Endodermal cell (in vitro differentiated cells): ENCODE measurements around the gene CCDC3. TPM values are rescaled to one million over a fixed set of nuclear protein-coding genes. Genes with fewer than 3 reads are reported as not detected.

ENCODE experiments used
- DNase-seq: peaks from one replicate; pipeline ENCODE4 v3.0.0-alpha.2; 2017
- H3K27ac ChIP-seq: 2 replicates; pipeline ENCODE4 v1.5.1; 2013; ENCODE audit warnings: mild to moderate bottlenecking, low read depth, low read length, moderate library complexity
- H3K27me3 ChIP-seq: 2 replicates; pipeline ENCODE4 v1.6.1; 2013; ENCODE audit warnings: mild to moderate bottlenecking, low read length, moderate library complexity; ENCODE audit not compliant: insufficient read depth, control insufficient read depth, poor library complexity, severe bottlenecking
- H3K36me3 ChIP-seq: 2 replicates; pipeline ENCODE4 v1.7.0; 2013; ENCODE audit warnings: mild to moderate bottlenecking, low read length, moderate library complexity; ENCODE audit not compliant: control insufficient read depth, insufficient read depth
- H3K4me1 ChIP-seq: one replicate; pipeline ENCODE4 v1.7.0; 2013; ENCODE audit warnings: low read length; ENCODE audit not compliant: control insufficient read depth, insufficient read depth
- H3K4me3 ChIP-seq: 2 replicates; pipeline ENCODE4 v1.5.1; 2013; ENCODE audit warnings: mild to moderate bottlenecking, low read length, moderate library complexity
- H3K9ac ChIP-seq: 2 replicates; pipeline ENCODE4 v1.6.1; 2013; ENCODE audit warnings: mild to moderate bottlenecking, low read length, moderate library complexity; ENCODE audit not compliant: poor library complexity, severe bottlenecking; ENCODE audit errors: extremely low read depth
- H3K9me3 ChIP-seq: 2 replicates; pipeline ENCODE4 v1.6.1; 2013; ENCODE audit warnings: mild to moderate bottlenecking, low read length, moderate library complexity; ENCODE audit not compliant: control insufficient read depth
- H3K27ac Mint-ChIP-seq: 2 replicates; pipeline ENCODE4 v1.8.0; 2020; ENCODE audit warnings: mixed read lengths
- H3K27me3 Mint-ChIP-seq: 2 replicates; pipeline ENCODE4 v1.8.0; 2021; ENCODE audit warnings: mild to moderate bottlenecking, mixed read lengths; ENCODE audit not compliant: insufficient read depth
- H3K36me3 Mint-ChIP-seq: 2 replicates; pipeline ENCODE4 v1.8.0; 2020; ENCODE audit warnings: low read depth, mixed read lengths
- H3K4me1 Mint-ChIP-seq: 2 replicates; pipeline ENCODE4 v1.8.0; 2020; ENCODE audit warnings: mixed read lengths
- H3K4me3 Mint-ChIP-seq: 2 replicates; pipeline ENCODE4 v1.8.0; 2020; ENCODE audit warnings: mild to moderate bottlenecking, moderate library complexity, mixed read lengths
- H3K9me3 Mint-ChIP-seq: 2 replicates; pipeline ENCODE4 v1.8.0; 2020; ENCODE audit warnings: mild to moderate bottlenecking, mixed read lengths
- CTCF ChIP-seq: fragments of 200-600 bp; sonication (generic); conservative IDR thresholded peaks from 2 replicates; pipeline ENCODE4 v1.5.0; 2021; ENCODE audit warnings: antibody characterized with exemption, mild to moderate bottlenecking
- WGBS, 2 experiments: methylation state at CpG; one replicate each; pipeline versions ENCODE4 v1.1.5 to v1.1.7; 2013; ENCODE audit warnings: missing lambda C conversion rate in 2 of 2, mixed read lengths in 1 of 2; ENCODE audit not compliant: insufficient coverage in 1 of 2, insufficient read length in 1 of 2; 5-methylcytosine and 5-hydroxymethylcytosine counted together
- total RNA-seq, 2 donors: library from RNA; stranded (reverse); fragmentation: NEBNext Ultra II Directional in 1 of 2; extraction: Animal tissue kit (Norgen Biotek cat#: 25700) in 1 of 2; gene quantifications; 2 replicates in 1 of 2; 3 replicates in 1 of 2; pipeline ENCODE4 v1.2.1, GENCODE V29; 2021

Gene CCDC3
- total RNA-seq, 2 donors from 2014 or later: 4.6 to 12.3 TPM

GRCh38 chr10:12972146-12972545 lies 29.4 kb downstream of the CCDC3 start:
- Mint-ChIP-seq H3K4me1 (peaks cover 2% of the 10 kb centered on the region), H3K27me3 (peaks cover 2% of the 10 kb centered on the region), H3K36me3 (peaks cover 5% of the 10 kb centered on the region), H3K27ac (no peak overlapping the region), H3K4me3 (no peak overlapping the region), H3K9me3 (peaks cover 8% of the 10 kb centered on the region)
- H3K9ac ChIP-seq: no peak overlapping the region
- H3K27ac ChIP-seq: no peak overlapping the region
- no peak overlapping the region for H3K4me3 ChIP-seq
- no peaks in the 10 kb centered on the region for H3K4me1 ChIP-seq
- WGBS, 2 experiments: 91 to 92% methylated on average over 2 of the region's 2 CpGs
- no peak for TF ChIP-seq CTCF
- H3K27me3 ChIP-seq: no peaks in the 10 kb centered on the region
- H3K36me3 ChIP-seq: no peaks in the 10 kb centered on the region
- H3K9me3 ChIP-seq: peaks cover 20% of the 10 kb centered on the region
- no peak for DNase-seq

- no peak overlapping the region for H3K27ac ChIP-seq
- no peak overlapping the region for H3K9ac ChIP-seq
- Mint-ChIP-seq H3K27ac (no peak overlapping the region), H3K9me3 (peaks cover 8% of the 10 kb centered on the region), H3K36me3 (peaks cover 5% of the 10 kb centered on the region), H3K27me3 (peaks cover 2% of the 10 kb centered on the region), H3K4me1 (peaks cover 2% of the 10 kb centered on the region), H3K4me3 (no peak overlapping the region)
- no peak for DNase-seq
- H3K4me3 ChIP-seq: no peak overlapping the region
- WGBS, 2 experiments: 94 to 98% methylated on average over 13 to 14 of the region's 14 CpGs
- TF ChIP-seq CTCF: no peak
- H3K9me3 ChIP-seq: peaks cover 28% of the 10 kb centered on the region
- no peaks in the 10 kb centered on the region for H3K4me1 ChIP-seq
- no peaks in the 10 kb centered on the region for H3K27me3 ChIP-seq
- no peaks in the 10 kb centered on the region for H3K36me3 ChIP-seq
These were observed 30.3 kb downstream of the CCDC3 start for GRCh38 chr10:12971001-12971788.

- Mint-ChIP-seq H3K27ac (no peak overlapping the region), H3K36me3 (peaks cover 5% of the 10 kb centered on the region), H3K9me3 (peaks cover 8% of the 10 kb centered on the region), H3K4me3 (no peak overlapping the region), H3K4me1 (no peaks in the 10 kb centered on the region), H3K27me3 (peaks cover 2% of the 10 kb centered on the region)
- H3K36me3 ChIP-seq: no peaks in the 10 kb centered on the region
- no peak overlapping the region for H3K4me3 ChIP-seq
- H3K9me3 ChIP-seq: peaks cover 28% of the 10 kb centered on the region
- no peak for DNase-seq
- H3K27ac ChIP-seq: no peak overlapping the region
- 96 to 100% methylated on average over 4 to 5 of the region's 5 CpGs for WGBS, 2 experiments
- H3K4me1 ChIP-seq: no peaks in the 10 kb centered on the region
- H3K9ac ChIP-seq: no peak overlapping the region
- no peaks in the 10 kb centered on the region for H3K27me3 ChIP-seq
- no peak for TF ChIP-seq CTCF
These were observed 31.6 kb downstream of the CCDC3 start for GRCh38 chr10:12969951-12970350.
